Thoracic aorta (tissue), 2 donors: ENCODE data around the gene EXO5. TPM values are rescaled to one million over a fixed set of nuclear protein-coding genes. Genes with fewer than 3 reads are reported as not detected.

Source experiments
- ATAC-seq: fragments of 150-250 bp; one replicate; pipeline ENCODE4 v1.8.0; 2017; ENCODE audit warnings: low read depth; ENCODE audit not compliant: insufficient number of reproducible peaks, low FRiP score
- DNase-seq: peaks from one replicate; pipeline ENCODE4 v3.0.0-alpha.2; 2020; ENCODE audit warnings: low spot score
- H3K27ac ChIP-seq, 2 donors: fragments of 200-600 bp; sonication (generic); 1 replicate in 1 of 2; 2 replicates in 1 of 2; pipeline ENCODE4 v1.5.1; 2016; ENCODE audit warnings: mild to moderate bottlenecking in 2 of 2, moderate library complexity in 2 of 2
- H3K27me3 ChIP-seq: fragments of 200-600 bp; sonication (generic); replicated peaks from 2 replicates; pipeline ENCODE4 v1.6.0; 2016; ENCODE audit warnings: mild to moderate bottlenecking; ENCODE audit not compliant: insufficient read depth
- H3K36me3 ChIP-seq: fragments of 200-600 bp; sonication (generic); one replicate; pipeline ENCODE4 v1.5.1; 2016
- H3K4me1 ChIP-seq, 2 donors: fragments of 200-600 bp; sonication (generic); 1 replicate in 1 of 2; 2 replicates in 1 of 2; pipeline versions ENCODE4 v1.5.1 to v1.6.0; 2016; ENCODE audit warnings: low read depth in 2 of 2, mild to moderate bottlenecking in 1 of 2; ENCODE audit not compliant: control insufficient read depth in 1 of 2
- H3K4me3 ChIP-seq: fragments of 200-600 bp; sonication (generic); 2 replicates; pipeline ENCODE4 v1.5.1; 2016; ENCODE audit warnings: mild to moderate bottlenecking
- H3K9me3 ChIP-seq: fragments of 200-600 bp; sonication (generic); 2 replicates; pipeline ENCODE4 v1.5.1; 2016
- CTCF ChIP-seq: fragments of 200-600 bp; sonication (generic); IDR thresholded peaks from one replicate; pipeline ENCODE4 v1.5.1; 2019; ENCODE audit warnings: antibody characterized with exemption
- total RNA-seq, 2 donors: library from RNA; depleted of rRNA; stranded (reverse); fragments of >200 nt; gene quantifications; one replicate each; pipeline versions ENCODE4 v1.1.0 to v1.2.3, GENCODE V29; 2016

The EXO5 gene, protein sequence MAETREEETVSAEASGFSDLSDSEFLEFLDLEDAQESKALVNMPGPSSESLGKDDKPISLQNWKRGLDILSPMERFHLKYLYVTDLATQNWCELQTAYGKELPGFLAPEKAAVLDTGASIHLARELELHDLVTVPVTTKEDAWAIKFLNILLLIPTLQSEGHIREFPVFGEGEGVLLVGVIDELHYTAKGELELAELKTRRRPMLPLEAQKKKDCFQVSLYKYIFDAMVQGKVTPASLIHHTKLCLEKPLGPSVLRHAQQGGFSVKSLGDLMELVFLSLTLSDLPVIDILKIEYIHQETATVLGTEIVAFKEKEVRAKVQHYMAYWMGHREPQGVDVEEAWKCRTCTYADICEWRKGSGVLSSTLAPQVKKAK
- 1 to 10 TPM; 2.2 to 2.8 TPM for total RNA-seq

- TF ChIP-seq CTCF: no peak
- no peak for ATAC-seq
- Histone ChIP-seq H3K4me3 (peak within 1 kb of the TSS; percentile 81), H3K36me3 (no peaks in the 10 kb centered on the region), H3K4me1 (peaks cover 7 to 11% of the 10 kb centered on the region in 2 donors), H3K27me3 (no peaks in the 10 kb centered on the region), H3K9me3 (no peaks in the 10 kb centered on the region), H3K27ac (peak within 1 kb of the TSS; percentile 49 to 67)
- DNase-seq: peak; percentile 11
These were observed at the start of gene EXO5 for GRCh38 chr1:40508375-40509341. Gene EXO5 (plus strand): TSS chr1:40508767. CDS start chr1:40514545, 5,778 bp downstream.

GRCh38 chr1:40462956-40463590 is 45.5 kb upstream of the EXO5 start:
- peaks cover 90% of the 10 kb centered on the region for H3K9me3 ChIP-seq
- H3K4me1 ChIP-seq: no peaks in the 10 kb centered on the region
- ATAC-seq (no peak), DNase-seq (no peak)
- H3K4me3 ChIP-seq: no peak overlapping the region
- H3K27me3 ChIP-seq: no peaks in the 10 kb centered on the region
- no peak for TF ChIP-seq CTCF
- H3K36me3 ChIP-seq: peaks cover 12% of the 10 kb centered on the region
- H3K27ac ChIP-seq: no peak overlapping the region

GRCh38 chr1:40469327-40469726 is 39.2 kb upstream of the EXO5 start:
- TF ChIP-seq CTCF: no peak
- ATAC-seq (no peak), DNase-seq (no peak)
- Histone ChIP-seq H3K27me3 (no peaks in the 10 kb centered on the region), H3K4me1 (no peaks in the 10 kb centered on the region), H3K36me3 (no peaks in the 10 kb centered on the region), H3K9me3 (peaks cover 40% of the 10 kb centered on the region), H3K27ac (no peak overlapping the region), H3K4me3 (no peak overlapping the region)

DNA sequence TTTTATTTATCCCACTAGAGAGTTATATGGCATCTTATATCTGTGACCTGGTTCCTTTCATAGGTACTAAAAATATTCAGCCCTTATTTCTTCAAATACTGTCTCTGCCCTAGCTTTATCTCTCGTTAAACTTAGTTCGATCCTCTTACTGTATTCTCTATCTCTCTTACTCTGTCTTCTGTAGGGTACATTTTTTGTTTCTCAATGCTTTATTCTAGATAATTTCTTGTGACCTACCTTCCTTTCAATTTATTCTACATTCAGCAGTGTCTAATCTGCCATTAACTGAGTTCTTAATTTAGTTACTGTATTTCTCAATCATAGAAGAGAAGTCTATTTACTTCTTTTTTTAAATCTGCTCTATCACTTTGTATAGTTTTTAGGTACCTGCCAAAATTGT is 33.3 kb upstream of the EXO5 start:
- no peaks in the 10 kb centered on the region for H3K36me3 ChIP-seq
- ATAC-seq (no peak), DNase-seq (no peak)
- peaks cover 0 to 13% of the 10 kb centered on the region in 2 donors for H3K4me1 ChIP-seq
- no peaks in the 10 kb centered on the region for H3K27me3 ChIP-seq
- H3K4me3 ChIP-seq: no peak overlapping the region
- H3K27ac ChIP-seq: no peak overlapping the region
- TF ChIP-seq CTCF: no peak
- H3K9me3 ChIP-seq: peaks cover 6% of the 10 kb centered on the region
